Spleen (tissue), 11 donors: Measurements from ENCODE around the gene IP6K3. TPM values are rescaled to one million over a fixed set of nuclear protein-coding genes. Genes with fewer than 3 reads are reported as not detected.

Experiments
- DNase-seq: peaks from one replicate; pipeline ENCODE4 v3.0.0-alpha.2; 2020
- H3K27ac ChIP-seq, 8 donors: fragments of 200-600 bp; sonication (generic) in 7 of 8; 1 replicate in 4 of 8; 2 replicates in 4 of 8; pipeline versions ENCODE4 v1.5.0 to v1.8.0; 2016 to 2021; ENCODE audit warnings: inconsistent platforms in 4 of 8, mild to moderate bottlenecking in 4 of 8, moderate library complexity in 1 of 8
- H3K27me3 ChIP-seq, 7 donors: fragments of 200-600 bp; sonication (generic) in 6 of 7; replicated peaks in 1 of 7; 1 replicate in 4 of 7; 2 replicates in 3 of 7; pipeline versions ENCODE4 v1.5.0 to v1.8.0; 2016 to 2021; ENCODE audit warnings: inconsistent platforms in 3 of 7, mild to moderate bottlenecking in 1 of 7
- H3K36me3 ChIP-seq, 6 donors: fragments of 200-600 bp; sonication (generic) in 5 of 6; 1 replicate in 4 of 6; 2 replicates in 2 of 6; pipeline versions ENCODE4 v1.5.0 to v1.8.0; 2016 to 2021; ENCODE audit warnings: inconsistent platforms in 2 of 6
- H3K4me1 ChIP-seq, 6 donors: fragments of 200-600 bp; sonication (generic) in 5 of 6; 1 replicate in 3 of 6; 2 replicates in 3 of 6; pipeline versions ENCODE4 v1.5.0 to v1.8.0; 2016 to 2021; ENCODE audit warnings: inconsistent platforms in 3 of 6
- H3K4me3 ChIP-seq, 8 donors: fragments of 200-600 bp; sonication (generic) in 7 of 8; 1 replicate in 4 of 8; 2 replicates in 4 of 8; pipeline versions ENCODE4 v1.5.0 to v1.8.0; 2016 to 2021; ENCODE audit warnings: inconsistent platforms in 4 of 8, mild to moderate bottlenecking in 4 of 8, moderate library complexity in 2 of 8
- H3K9me3 ChIP-seq, 8 donors: fragments of 200-600 bp; sonication (generic) in 7 of 8; 1 replicate in 4 of 8; 2 replicates in 4 of 8; pipeline versions ENCODE4 v1.5.0 to v1.8.0; 2016 to 2021; ENCODE audit warnings: inconsistent platforms in 4 of 8
- POLR2A ChIP-seq, 3 donors: fragments of 450-650 bp; IDR thresholded peaks; one replicate each; pipeline ENCODE4 v1.5.1; 2017; ENCODE audit warnings: antibody characterized with exemption in 3 of 3, mild to moderate bottlenecking in 1 of 3
- POLR2AphosphoS5 ChIP-seq, 3 donors: sonication (generic); formaldehyde crosslinking; IDR thresholded peaks; one replicate each; pipeline ENCODE4 v1.5.1; 2017; ENCODE audit warnings: antibody characterized with exemption in 3 of 3
- WGBS, 5 donors: extraction: QIAGEN DNeasy Blood & Tissue Kit in 3 of 5; methylation state at CpG; one replicate each; pipeline versions ENCODE4 v1.1.5 to v1.1.7; 2013 to 2018; 5-methylcytosine and 5-hydroxymethylcytosine counted together
- intact Hi-C: fragments of 100-400 bp; cut with DNase I; formaldehyde crosslinking; loops from one replicate; pipeline ENCODE4 v1.15.0; 2023; ENCODE audit warnings: low total_unique reads
- polyA plus RNA-seq, 3 donors: library from polyadenylated mRNA; stranded (reverse); fragments of 200-250 nt; gene quantifications; one replicate each; pipeline ENCODE4 v1.2.1, GENCODE V29; 2013
- total RNA-seq, 7 donors: library from RNA; depleted of rRNA in 3 of 7; stranded (reverse); fragments of >200 nt in 3 of 7; fragmentation: NEBNext Ultra II Directional in 4 of 7; extraction: Animal tissue kit (Norgen Biotek cat#: 25700) in 4 of 7; gene quantifications; one replicate each; pipeline versions ENCODE4 v1.1.0 to v1.2.1, GENCODE V29; 2016 to 2021
- TF ChIP-seq, protein P1 (sequence below), 11 experiments: fragments of 200-600 bp in 7 of 11; fragments of 450-650 bp in 4 of 11; sonication (generic) in 4 of 11; IDR thresholded peaks in 8 of 11; conservative IDR thresholded peaks in 3 of 11; 1 replicate in 7 of 11; 2 replicates in 4 of 11; pipeline versions ENCODE4 v1.4.0 to v1.8.0; 2016 to 2021; ENCODE audit warnings: antibody characterized with exemption in 11 of 11, inconsistent platforms in 4 of 11, mild to moderate bottlenecking in 1 of 11
- donor health status: healthy with polysubstance abuse.
- donor health status: DM: no; HTN: no; CAD: no; lungs with moderate emphysema.
- donor health status: DM: no; HTN: no; CAD: no.
- donor health status: Bipolar disorder and iron deficiency.
- donor health status: healthy.
- donor health status: DM: no; HTN: no; CAD: no.
- donor health status: DM: yes; HTN: yes; CAD: no.

Gene IP6K3
- total and polyA plus RNA-seq, 10 donors, result 0.30 to 5.8 (median 2.2) TPM

- peaks cover 16 to 65% (median 28%) of the 10 kb centered on the region in 6 donors for H3K4me1 ChIP-seq
- no peak overlapping the region for H3K27ac ChIP-seq
- TF ChIP-seq POLR2AphosphoS5 (IDR thresholded peaks at IDR 0.05) (no peak), POLR2A (IDR thresholded peaks at IDR 0.05) (no peak)
- TF ChIP-seq, protein P1, sequence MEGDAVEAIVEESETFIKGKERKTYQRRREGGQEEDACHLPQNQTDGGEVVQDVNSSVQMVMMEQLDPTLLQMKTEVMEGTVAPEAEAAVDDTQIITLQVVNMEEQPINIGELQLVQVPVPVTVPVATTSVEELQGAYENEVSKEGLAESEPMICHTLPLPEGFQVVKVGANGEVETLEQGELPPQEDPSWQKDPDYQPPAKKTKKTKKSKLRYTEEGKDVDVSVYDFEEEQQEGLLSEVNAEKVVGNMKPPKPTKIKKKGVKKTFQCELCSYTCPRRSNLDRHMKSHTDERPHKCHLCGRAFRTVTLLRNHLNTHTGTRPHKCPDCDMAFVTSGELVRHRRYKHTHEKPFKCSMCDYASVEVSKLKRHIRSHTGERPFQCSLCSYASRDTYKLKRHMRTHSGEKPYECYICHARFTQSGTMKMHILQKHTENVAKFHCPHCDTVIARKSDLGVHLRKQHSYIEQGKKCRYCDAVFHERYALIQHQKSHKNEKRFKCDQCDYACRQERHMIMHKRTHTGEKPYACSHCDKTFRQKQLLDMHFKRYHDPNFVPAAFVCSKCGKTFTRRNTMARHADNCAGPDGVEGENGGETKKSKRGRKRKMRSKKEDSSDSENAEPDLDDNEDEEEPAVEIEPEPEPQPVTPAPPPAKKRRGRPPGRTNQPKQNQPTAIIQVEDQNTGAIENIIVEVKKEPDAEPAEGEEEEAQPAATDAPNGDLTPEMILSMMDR (IDR thresholded peaks at IDR 0.05 in 8 of 11, conservative IDR thresholded peaks at IDR 0.05 in 3 of 11), result no peak
- DNase-seq, result peak; percentile 20
- no peaks in the 10 kb centered on the region for H3K9me3 ChIP-seq
- no peak overlapping the region for H3K4me3 ChIP-seq
- intact Hi-C loops, result no loop called here
- H3K27me3 ChIP-seq, result no peaks in the 10 kb centered on the region
- WGBS, 5 donors, result 88 to 91% (median 89%) methylated on average over 5 of the region's 5 CpGs
- peaks cover 0 to 40% (median 5%) of the 10 kb centered on the region in 6 donors for H3K36me3 ChIP-seq
Measured at GRCh38 chr6:33707771-33708170, 38.9 kb downstream of the IP6K3 start.

DNA sequence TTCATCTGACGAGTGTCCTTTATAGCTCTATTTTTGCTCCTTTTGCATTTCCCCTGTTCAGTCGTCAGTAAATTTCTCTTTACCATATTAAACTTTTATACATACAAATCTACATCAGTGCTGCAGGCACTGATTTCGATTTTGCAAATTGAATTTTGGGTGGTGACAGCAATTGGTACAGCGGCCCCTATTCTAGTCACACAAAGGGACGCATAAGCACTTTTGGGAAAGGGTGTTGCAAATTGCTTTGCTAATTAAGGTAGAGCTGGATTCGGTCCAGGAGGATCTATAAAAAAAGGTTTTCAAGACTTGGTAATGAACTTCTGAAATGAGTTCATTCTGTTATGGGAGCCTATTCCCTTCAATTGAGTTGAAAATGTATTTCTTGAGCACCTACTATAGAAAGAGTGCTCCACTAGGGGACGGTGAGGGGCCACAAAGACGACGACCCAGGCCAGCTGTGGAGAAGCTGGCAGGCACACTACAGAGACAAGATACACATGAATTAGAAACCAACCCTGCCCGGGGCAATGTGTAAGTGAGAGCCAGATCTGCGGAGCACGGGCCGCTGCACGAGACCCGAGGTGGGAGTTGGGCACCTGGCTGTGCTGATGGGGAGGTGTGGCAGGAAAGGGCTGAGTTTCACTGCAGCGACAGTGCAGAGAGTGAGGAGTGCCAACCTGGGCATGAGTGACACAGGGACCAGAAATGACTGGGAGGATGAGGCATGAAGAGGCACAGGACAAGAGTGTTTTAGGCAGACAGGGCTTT lies 40.6 kb downstream of the IP6K3 start:
- peaks cover 13 to 67% (median 26%) of the 10 kb centered on the region in 6 donors for H3K4me1 ChIP-seq
- 78 to 90% (median 89%) methylated on average over 16 of the region's 16 CpGs for WGBS, 5 donors
- DNase-seq, result peak; percentile 70
- peaks cover 0 to 46% (median 6%) of the 10 kb centered on the region in 6 donors for H3K36me3 ChIP-seq
- H3K4me3 ChIP-seq, result no peak overlapping the region
- H3K9me3 ChIP-seq, result no peaks in the 10 kb centered on the region
- H3K27me3 ChIP-seq, result no peaks in the 10 kb centered on the region
- intact Hi-C loops, result no loop called here
- no peak for TF ChIP-seq POLR2AphosphoS5 (IDR thresholded peaks at IDR 0.05)
- no peak for TF ChIP-seq POLR2A (IDR thresholded peaks at IDR 0.05)
- TF ChIP-seq, protein P1 (IDR thresholded peaks at IDR 0.05 in 8 of 11, conservative IDR thresholded peaks at IDR 0.05 in 3 of 11), result no peak
- no peak overlapping the region for H3K27ac ChIP-seq

GRCh38 chr6:33705268-33705885 lies 41.3 kb downstream of the IP6K3 start:
- intact Hi-C loops, result no loop called here

More at GRCh38 chr6:33705268-33705885, 41.3 kb downstream of the IP6K3 start:
- Histone ChIP-seq H3K36me3 (peaks cover 0 to 53% (median 6%) of the 10 kb centered on the region in 6 donors), H3K4me3 (no peak overlapping the region), H3K4me1 (peaks cover 7 to 67% (median 26%) of the 10 kb centered on the region in 6 donors), H3K9me3 (no peaks in the 10 kb centered on the region), H3K27me3 (no peaks in the 10 kb centered on the region), H3K27ac (no peak overlapping the region)
- 83 to 93% (median 86%) methylated on average over 9 of the region's 9 CpGs for WGBS, 5 donors
- TF ChIP-seq, protein P1 (IDR thresholded peaks at IDR 0.05 in 8 of 11, conservative IDR thresholded peaks at IDR 0.05 in 3 of 11), result no peak
- TF ChIP-seq POLR2A (IDR thresholded peaks at IDR 0.05) (no peak), POLR2AphosphoS5 (IDR thresholded peaks at IDR 0.05) (no peak)
- no peak for DNase-seq
